GM12892 (cell line): ENCODE results near the gene KIAA1549.

Source experiments
- POLR2A ChIP-seq: IDR thresholded peaks from 2 replicates; pipeline ENCODE4 v1.6.1; 2011; ENCODE audit warnings: low read depth, low read length, control low read depth
- POLR2AphosphoS5 ChIP-seq: IDR thresholded peaks from 2 replicates; pipeline ENCODE4 v1.6.1; 2011; ENCODE audit warnings: low read depth, low read length, control low read depth

- TF ChIP-seq POLR2A, result no peak
- TF ChIP-seq POLR2AphosphoS5, result no peak
Observed at GRCh38 chr7:138876326-138876725, 104.9 kb downstream of the KIAA1549 start.
